IMR-90 (cell line): Measurements from ENCODE around the gene TMOD1. TPM values are rescaled to one million over a fixed set of nuclear protein-coding genes. Genes with fewer than 3 reads are reported as not detected.

Source experiments
- ATAC-seq: fragments of 200-7000 bp; cut with Tn5 transposase; 2 replicates; pipeline ENCODE4 v1.9.1; 2020; ENCODE audit warnings: low read depth, mild to moderate bottlenecking, moderate library complexity
- BruUV-seq: library from RNA; stranded (reverse); fragments of 400-500 nt; replicated peaks from 2 replicates; lab custom pipeline; 2021; lab: Mats Ljungman, UMichigan
- CTCF ChIA-PET: fragments of 300-600 bp; formaldehyde crosslinking; extraction: SDS; loops from one replicate; lab custom pipeline; 2021; ENCODE audit warnings: antibody characterized with exemption; lab: Yijun Ruan, JAX
- POLR2A ChIA-PET: fragments of 300-600 bp; sonication (Branson Sonifier 250); formaldehyde crosslinking; loops from one replicate; lab custom pipeline; 2022; ENCODE audit warnings: antibody characterized with exemption; ENCODE audit not compliant: unreplicated experiment; lab: Charles Lee
- DNase-seq: peaks from one replicate; pipeline ENCODE4 v3.0.0; 2013
- H2AFZ ChIP-seq: replicated peaks from 2 replicates; pipeline ENCODE3; 2013; ENCODE audit warnings: low read length, mild to moderate bottlenecking; ENCODE audit not compliant: poor library complexity
- H2AK5ac ChIP-seq: 2 replicates; pipeline ENCODE4 v1.6.1; 2013; ENCODE audit warnings: low read depth, low read length, inconsistent platforms
- H2AK9ac ChIP-seq: replicated peaks from 2 replicates; pipeline ENCODE3; 2013; ENCODE audit warnings: mild to moderate bottlenecking, low read depth, low read length, moderate library complexity; ENCODE audit not compliant: poor library complexity
- H2BK120ac ChIP-seq: 2 replicates; pipeline ENCODE4 v1.6.1; 2013; ENCODE audit warnings: low read depth, low read length, inconsistent platforms
- H2BK15ac ChIP-seq: 3 replicates; pipeline ENCODE4 v1.6.1; 2013; ENCODE audit warnings: low read depth, low read length, inconsistent platforms
- H2BK20ac ChIP-seq: 2 replicates; pipeline ENCODE4 v1.6.1; 2013; ENCODE audit warnings: low read depth, mild to moderate bottlenecking, inconsistent platforms, low read length, moderate library complexity
- H2BK5ac ChIP-seq: 2 replicates; pipeline ENCODE4 v1.6.1; 2013; ENCODE audit warnings: mild to moderate bottlenecking, low read depth, low read length, inconsistent platforms; ENCODE audit not compliant: poor library complexity, severe bottlenecking
- H3K14ac ChIP-seq: replicated peaks from 2 replicates; pipeline ENCODE4 v1.6.1; 2013; ENCODE audit warnings: low read depth, low read length, inconsistent platforms
- H3K18ac ChIP-seq: 2 replicates; pipeline ENCODE4 v1.6.1; 2013; ENCODE audit warnings: low read depth, low read length, control low read depth
- H3K23ac ChIP-seq: 2 replicates; pipeline ENCODE4 v1.6.1; 2013; ENCODE audit warnings: low read depth, low read length, inconsistent platforms
- H3K27ac ChIP-seq: 2 replicates; pipeline ENCODE4 v1.5.1; 2013; ENCODE audit warnings: mild to moderate bottlenecking, control low read depth, low read length; ENCODE audit not compliant: insufficient read depth
- H3K27me3 ChIP-seq: 2 replicates; pipeline ENCODE4 v1.6.1; 2013; ENCODE audit warnings: low read length; ENCODE audit not compliant: control insufficient read depth, insufficient read depth
- H3K36me3 ChIP-seq: 2 replicates; pipeline ENCODE4 v1.6.1; 2013; ENCODE audit warnings: low read length, mixed read lengths; ENCODE audit not compliant: control insufficient read depth, insufficient read depth
- H3K4ac ChIP-seq: 2 replicates; pipeline ENCODE4 v1.6.1; 2013; ENCODE audit warnings: low read depth, low read length, inconsistent platforms
- H3K4me1 ChIP-seq: 2 replicates; pipeline ENCODE4 v1.6.1; 2013; ENCODE audit warnings: low read length, mixed read lengths; ENCODE audit not compliant: control insufficient read depth, insufficient read depth
- H3K4me2 ChIP-seq: 2 replicates; pipeline ENCODE4 v1.6.1; 2013; ENCODE audit warnings: low read depth, mild to moderate bottlenecking, control low read depth, low read length, moderate library complexity
- H3K4me3 ChIP-seq: 2 replicates; pipeline ENCODE4 v1.5.1; 2013; ENCODE audit warnings: low read depth, mild to moderate bottlenecking, control low read depth, low read length, moderate library complexity; ENCODE audit not compliant: insufficient read depth
- H3K56ac ChIP-seq: 2 replicates; pipeline ENCODE4 v1.6.1; 2013; ENCODE audit warnings: low read length, inconsistent platforms; ENCODE audit not compliant: insufficient read depth; ENCODE audit errors: extremely low read depth
- H3K79me1 ChIP-seq, 2 experiments: 2 replicates each; pipeline ENCODE4 v1.6.1; 2013; ENCODE audit warnings: low read length in 2 of 2, inconsistent platforms in 1 of 2, low read depth in 1 of 2
- H3K9ac ChIP-seq: 2 replicates; pipeline ENCODE4 v1.6.1; 2013; ENCODE audit warnings: low read depth, low read length, control low read depth
- H3K9me1 ChIP-seq: 2 replicates; pipeline ENCODE4 v1.6.1; 2013; ENCODE audit warnings: low read length, inconsistent platforms; ENCODE audit not compliant: insufficient read depth
- H3K9me3 ChIP-seq: 2 replicates; pipeline ENCODE4 v1.6.1; 2013; ENCODE audit warnings: low read length; ENCODE audit not compliant: control insufficient read depth, insufficient read depth
- H4K20me1 ChIP-seq: 2 replicates; pipeline ENCODE4 v1.6.1; 2013; ENCODE audit warnings: low read length, inconsistent platforms; ENCODE audit not compliant: insufficient read depth
- H4K5ac ChIP-seq: 2 replicates; pipeline ENCODE4 v1.6.1; 2013; ENCODE audit warnings: mild to moderate bottlenecking, low read depth, low read length, control low read depth
- H4K8ac ChIP-seq, 2 experiments: 2 replicates each; pipeline ENCODE4 v1.6.1; 2013; ENCODE audit warnings: low read depth in 2 of 2, low read length in 2 of 2, control low read depth in 1 of 2, inconsistent platforms in 1 of 2
- H4K91ac ChIP-seq: 2 replicates; pipeline ENCODE4 v1.6.1; 2013; ENCODE audit warnings: low read depth, low read length, inconsistent platforms; ENCODE audit not compliant: insufficient read depth
- CEBPB ChIP-seq: IDR thresholded peaks from 2 replicates; pipeline ENCODE4 v1.6.1; 2012; ENCODE audit warnings: low read depth, low read length, improper control_type of control experiment
- CHD1 ChIP-seq: IDR thresholded peaks from 2 replicates; pipeline ENCODE4 v1.6.1; 2012; ENCODE audit warnings: low read depth, low read length, improper control_type of control experiment
- ELK1 ChIP-seq: fragments of 150-350 bp; IDR thresholded peaks from 2 replicates; pipeline ENCODE4 v1.6.1; 2016; ENCODE audit warnings: low read depth, mild to moderate bottlenecking, low read length, moderate library complexity, borderline replicate concordance
- FOS ChIP-seq: fragments of 150-350 bp; IDR thresholded peaks from 2 replicates; pipeline ENCODE4 v1.6.1; 2016; ENCODE audit warnings: low read depth, low read length
- MAFK ChIP-seq: IDR thresholded peaks from 2 replicates; pipeline ENCODE4 v1.6.1; 2012; ENCODE audit warnings: low read depth, low read length, improper control_type of control experiment
- MAZ ChIP-seq: IDR thresholded peaks from 2 replicates; pipeline ENCODE4 v1.6.1; 2012; ENCODE audit warnings: low read depth, mild to moderate bottlenecking, low read length, improper control_type of control experiment, moderate library complexity, borderline replicate concordance
- MXI1 ChIP-seq: IDR thresholded peaks from 2 replicates; pipeline ENCODE4 v1.6.1; 2012; ENCODE audit warnings: low read depth, mild to moderate bottlenecking, low read length, moderate library complexity, borderline replicate concordance
- NFE2L2 ChIP-seq: fragments of 150-350 bp; IDR thresholded peaks from 2 replicates; pipeline ENCODE4 v1.6.1; 2016; ENCODE audit warnings: low read depth, mild to moderate bottlenecking, low read length
- POLR2A ChIP-seq: IDR thresholded peaks from 2 replicates; pipeline ENCODE4 v1.6.1; 2012; ENCODE audit warnings: mild to moderate bottlenecking, low read depth, low read length
- RAD21 ChIP-seq: IDR thresholded peaks from 2 replicates; pipeline ENCODE4 v1.6.1; 2012; ENCODE audit warnings: low read length, improper control_type of control experiment
- RCOR1 ChIP-seq: IDR thresholded peaks from 2 replicates; pipeline ENCODE4 v1.6.1; 2012; ENCODE audit warnings: mild to moderate bottlenecking, low read length, improper control_type of control experiment; ENCODE audit not compliant: insufficient replicate concordance
- RFX5 ChIP-seq: IDR thresholded peaks from 2 replicates; pipeline ENCODE4 v1.8.0; 2012; ENCODE audit warnings: low read depth, mild to moderate bottlenecking, low read length, moderate library complexity
- WGBS, 2 experiments: methylation state at CpG; one replicate each; pipeline versions ENCODE4 v1.1.5 to v1.1.7; 2013; ENCODE audit warnings: missing lambda C conversion rate in 2 of 2; ENCODE audit not compliant: insufficient read length in 1 of 2; ENCODE audit errors: extremely low coverage in 2 of 2; 5-methylcytosine and 5-hydroxymethylcytosine counted together
- dilution Hi-C: fragments of 300-500 bp; cut with HindIII; formaldehyde crosslinking; loops from one replicate; pipeline ENCODE4 v1.14.3; 2018; ENCODE audit warnings: low sequenced_read_pairs; ENCODE audit not compliant: unreplicated experiment
- in situ Hi-C: fragments of 300-500 bp; cut with MboI; formaldehyde crosslinking; loops from 3 replicates; pipeline ENCODE4 v1.14.3; 2019; ENCODE audit warnings: low sequenced_read_pairs, inconsistent platforms, mixed read lengths
- intact Hi-C: fragments of 100-400 bp; cut with micrococcal nuclease; formaldehyde crosslinking; loops from 2 replicates; pipeline ENCODE4 v1.10.0; 2022
- polyA plus RNA-seq, 3 experiments: library from polyadenylated mRNA; depleted of rRNA; stranded (reverse); fragments of >200 nt; gene quantifications; 2 replicates each; pipeline ENCODE4 v1.2.3, GENCODE V29; 2012; ENCODE audit warnings: low replicate concordance in 1 of 3
- total RNA-seq: library from RNA; depleted of rRNA; stranded (reverse); fragments of >200 nt; gene quantifications from 2 replicates; pipeline ENCODE4 v1.2.3, GENCODE V29; 2012
- TF ChIP-seq, protein P1 (sequence below): fragments of 150-350 bp; IDR thresholded peaks from 2 replicates; pipeline ENCODE4 v1.6.1; 2017; ENCODE audit warnings: mild to moderate bottlenecking, antibody characterized with exemption, low read length, low read depth
- TF ChIP-seq, protein P2 (sequence below): conservative IDR thresholded peaks from 2 replicates; pipeline ENCODE4 v1.5.1; 2012; ENCODE audit warnings: mild to moderate bottlenecking, low read depth, low read length, improper control_type of control experiment

The TMOD1 gene
- total and polyA plus RNA-seq, 2 of the 4 experiments (the other 2 are of a cell fraction): 0.18 to 0.38 TPM

DNA sequence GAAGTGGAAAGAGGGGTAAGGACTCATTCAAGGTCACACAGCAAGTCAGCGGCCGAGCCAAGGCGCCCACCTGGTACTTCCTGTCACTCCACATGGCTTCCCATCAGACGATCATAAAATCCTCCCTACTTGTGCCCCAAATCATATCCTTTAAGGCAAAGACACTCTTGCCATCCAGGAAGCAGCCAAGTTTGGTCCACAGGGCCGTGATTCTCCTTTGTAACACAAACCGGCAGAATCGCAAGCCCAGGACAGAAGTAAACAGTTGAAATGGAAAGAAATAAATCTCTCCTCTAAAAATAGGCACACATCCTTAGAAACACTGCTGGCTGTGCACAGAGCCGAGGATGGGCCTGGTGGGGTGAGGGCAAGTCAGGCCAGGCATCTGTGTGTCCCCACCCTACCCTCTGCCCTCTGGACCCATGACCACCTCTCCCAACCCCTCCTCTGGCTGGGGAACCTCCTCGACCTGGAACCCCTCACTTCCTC, 30.5 kb downstream of the TMOD1 start:
- Histone ChIP-seq H3K27me3 (no peaks in the 10 kb centered on the region), H3K79me1 (no peaks in the 10 kb centered on the region), H2BK15ac (0 out of 3 replicates have a peak overlapping the region, but pooled peaks have one; percentile 15), H4K5ac (no peak overlapping the region), H3K4ac (peak overlapping the region; percentile 15; the same call in 1 of the 2 replicates), H3K27ac (peak overlapping the region; percentile 1; the same call in 1 of the 2 replicates), H2BK120ac (peak overlapping the region; percentile 37; the same call in 1 of the 2 replicates), H2BK20ac (no peak overlapping the region), H4K91ac (no peak overlapping the region), H2AK9ac (no peak overlapping the region), H3K4me1 (peaks cover 9% of the 10 kb centered on the region), H3K4me3 (no peak overlapping the region), H3K9me1 (no peaks in the 10 kb centered on the region; the same call in none of the 2 replicates), H4K8ac (peak overlapping the region in 1 of 2 experiments; percentile 20; a peak in 2 of 4 replicates), H2BK5ac (no peak overlapping the region), H3K18ac (no peak overlapping the region), H2AK5ac (peak overlapping the region; percentile 37; the same call in 1 of the 2 replicates), H3K9me3 (0 out of 2 replicates have a peak, but pooled peaks cover 4% of the 10 kb centered on the region), H3K14ac (no peak overlapping the region), H4K20me1 (no peaks in the 10 kb centered on the region), H3K4me2 (peak overlapping the region; percentile 24), H3K23ac (no peak overlapping the region), H2AFZ (peak overlapping the region; percentile 65), H3K56ac (no peak overlapping the region), H3K9ac (no peak overlapping the region), H3K36me3 (peaks cover 10% of the 10 kb centered on the region; the same call in 1 of the 2 replicates)
- ChIA-PET POLR2A (no interaction called here), CTCF (no interaction called here)
- in situ Hi-C loops: no loop called here
- intact Hi-C loops: no loop called here
- 67% methylated on average over 4 of the region's 9 CpGs; no CpG with 5 or more reads in 1 of the 2 experiments for WGBS, 2 experiments
- TF ChIP-seq CEBPB: no peak
- TF ChIP-seq MAFK: no peak
- TF ChIP-seq MXI1: no peak
- TF ChIP-seq, protein P1, sequence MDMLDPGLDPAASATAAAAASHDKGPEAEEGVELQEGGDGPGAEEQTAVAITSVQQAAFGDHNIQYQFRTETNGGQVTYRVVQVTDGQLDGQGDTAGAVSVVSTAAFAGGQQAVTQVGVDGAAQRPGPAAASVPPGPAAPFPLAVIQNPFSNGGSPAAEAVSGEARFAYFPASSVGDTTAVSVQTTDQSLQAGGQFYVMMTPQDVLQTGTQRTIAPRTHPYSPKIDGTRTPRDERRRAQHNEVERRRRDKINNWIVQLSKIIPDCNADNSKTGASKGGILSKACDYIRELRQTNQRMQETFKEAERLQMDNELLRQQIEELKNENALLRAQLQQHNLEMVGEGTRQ: no peak
- TF ChIP-seq RAD21: no peak
- TF ChIP-seq RFX5: no peak
- TF ChIP-seq CHD1: no peak
- TF ChIP-seq NFE2L2: no peak
- no peak for TF ChIP-seq MAZ
- no peak for TF ChIP-seq POLR2A
- no peak for TF ChIP-seq ELK1
- no peak for TF ChIP-seq FOS
- no peak for TF ChIP-seq RCOR1
- TF ChIP-seq, protein P2, sequence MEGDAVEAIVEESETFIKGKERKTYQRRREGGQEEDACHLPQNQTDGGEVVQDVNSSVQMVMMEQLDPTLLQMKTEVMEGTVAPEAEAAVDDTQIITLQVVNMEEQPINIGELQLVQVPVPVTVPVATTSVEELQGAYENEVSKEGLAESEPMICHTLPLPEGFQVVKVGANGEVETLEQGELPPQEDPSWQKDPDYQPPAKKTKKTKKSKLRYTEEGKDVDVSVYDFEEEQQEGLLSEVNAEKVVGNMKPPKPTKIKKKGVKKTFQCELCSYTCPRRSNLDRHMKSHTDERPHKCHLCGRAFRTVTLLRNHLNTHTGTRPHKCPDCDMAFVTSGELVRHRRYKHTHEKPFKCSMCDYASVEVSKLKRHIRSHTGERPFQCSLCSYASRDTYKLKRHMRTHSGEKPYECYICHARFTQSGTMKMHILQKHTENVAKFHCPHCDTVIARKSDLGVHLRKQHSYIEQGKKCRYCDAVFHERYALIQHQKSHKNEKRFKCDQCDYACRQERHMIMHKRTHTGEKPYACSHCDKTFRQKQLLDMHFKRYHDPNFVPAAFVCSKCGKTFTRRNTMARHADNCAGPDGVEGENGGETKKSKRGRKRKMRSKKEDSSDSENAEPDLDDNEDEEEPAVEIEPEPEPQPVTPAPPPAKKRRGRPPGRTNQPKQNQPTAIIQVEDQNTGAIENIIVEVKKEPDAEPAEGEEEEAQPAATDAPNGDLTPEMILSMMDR: no peak
- DNase-seq (peak; percentile 7), ATAC-seq (peak; percentile 59)
- no TSS peak for BruUV-seq
- dilution Hi-C loops: no loop called here
